Uterus (tissue), 2 donors: Measurements from ENCODE around the gene NKX2-1.

Source experiments
- POLR2A ChIP-seq, 2 donors: fragments of 450-650 bp; IDR thresholded peaks; one replicate each; pipeline ENCODE4 v1.6.1; 2016; ENCODE audit warnings: antibody characterized with exemption in 2 of 2, mild to moderate bottlenecking in 1 of 2, moderate library complexity in 1 of 2
- TF ChIP-seq, protein P1 (sequence below), 4 experiments: fragments of 200-600 bp in 2 of 4; fragments of 450-650 bp in 2 of 4; sonication (generic) in 2 of 4; IDR thresholded peaks; one replicate each; pipeline ENCODE4 v1.5.1; 2016 to 2019; ENCODE audit warnings: antibody characterized with exemption in 4 of 4, mild to moderate bottlenecking in 2 of 4, moderate library complexity in 1 of 4

DNA sequence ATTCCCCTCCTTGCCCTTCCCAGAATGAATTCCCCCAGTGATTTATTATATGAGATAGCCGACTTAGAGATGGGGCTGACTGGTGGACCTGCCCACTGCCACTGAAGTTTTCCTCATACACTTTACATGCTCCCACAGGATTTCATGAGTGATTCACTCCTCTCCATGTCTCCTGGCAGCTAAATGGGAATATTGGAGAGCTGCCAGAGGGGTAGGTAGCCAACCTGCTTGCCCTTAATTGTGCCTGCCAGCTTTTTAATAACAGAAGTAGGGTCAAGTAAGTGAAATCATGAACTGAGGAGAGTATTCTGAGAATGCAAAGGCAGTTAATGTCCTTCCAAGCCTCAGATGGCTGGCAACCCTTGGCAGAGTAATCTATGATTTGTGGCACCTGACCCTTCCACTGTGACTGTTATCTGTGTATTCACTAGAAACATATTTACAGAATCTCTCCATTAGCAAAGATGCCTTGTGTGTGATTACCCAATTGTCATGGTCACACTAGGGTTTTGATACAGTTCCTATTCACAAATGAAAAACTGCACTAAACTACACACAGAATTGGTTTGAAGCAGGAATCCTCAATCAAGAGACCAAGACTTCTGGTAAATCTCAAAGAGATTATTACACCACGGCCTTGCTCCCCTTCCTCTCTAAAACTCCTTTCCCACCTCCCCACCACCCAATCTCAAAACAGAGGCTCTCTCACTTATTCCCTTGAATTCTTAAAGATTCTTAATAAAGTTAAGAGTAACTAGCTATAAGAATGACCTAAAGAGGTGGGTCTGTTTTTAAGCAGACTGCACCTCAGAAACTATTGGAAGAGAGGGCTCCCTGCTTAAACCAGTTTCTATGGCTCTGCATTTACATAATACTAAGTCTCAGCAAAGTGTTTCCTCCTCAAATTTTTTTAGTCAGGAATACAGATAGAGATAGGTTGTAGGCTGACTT, 17.2 kb downstream of the NKX2-1 start:
- TF ChIP-seq, protein P1, sequence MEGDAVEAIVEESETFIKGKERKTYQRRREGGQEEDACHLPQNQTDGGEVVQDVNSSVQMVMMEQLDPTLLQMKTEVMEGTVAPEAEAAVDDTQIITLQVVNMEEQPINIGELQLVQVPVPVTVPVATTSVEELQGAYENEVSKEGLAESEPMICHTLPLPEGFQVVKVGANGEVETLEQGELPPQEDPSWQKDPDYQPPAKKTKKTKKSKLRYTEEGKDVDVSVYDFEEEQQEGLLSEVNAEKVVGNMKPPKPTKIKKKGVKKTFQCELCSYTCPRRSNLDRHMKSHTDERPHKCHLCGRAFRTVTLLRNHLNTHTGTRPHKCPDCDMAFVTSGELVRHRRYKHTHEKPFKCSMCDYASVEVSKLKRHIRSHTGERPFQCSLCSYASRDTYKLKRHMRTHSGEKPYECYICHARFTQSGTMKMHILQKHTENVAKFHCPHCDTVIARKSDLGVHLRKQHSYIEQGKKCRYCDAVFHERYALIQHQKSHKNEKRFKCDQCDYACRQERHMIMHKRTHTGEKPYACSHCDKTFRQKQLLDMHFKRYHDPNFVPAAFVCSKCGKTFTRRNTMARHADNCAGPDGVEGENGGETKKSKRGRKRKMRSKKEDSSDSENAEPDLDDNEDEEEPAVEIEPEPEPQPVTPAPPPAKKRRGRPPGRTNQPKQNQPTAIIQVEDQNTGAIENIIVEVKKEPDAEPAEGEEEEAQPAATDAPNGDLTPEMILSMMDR (IDR thresholded peaks at IDR 0.05) = no peak
- TF ChIP-seq POLR2A (IDR thresholded peaks at IDR 0.05) = no peak
